GM20431 (cell line): ENCODE measurements around the gene RSAD2.

Experiments used
- in situ Hi-C: fragments of 300-500 bp; cut with MseI, MboI; formaldehyde crosslinking; loops from one replicate; pipeline ENCODE4 v1.15.0; 2020; ENCODE audit warnings: low sequenced_read_pairs; ENCODE audit not compliant: unreplicated experiment

The RSAD2 gene

DNA sequence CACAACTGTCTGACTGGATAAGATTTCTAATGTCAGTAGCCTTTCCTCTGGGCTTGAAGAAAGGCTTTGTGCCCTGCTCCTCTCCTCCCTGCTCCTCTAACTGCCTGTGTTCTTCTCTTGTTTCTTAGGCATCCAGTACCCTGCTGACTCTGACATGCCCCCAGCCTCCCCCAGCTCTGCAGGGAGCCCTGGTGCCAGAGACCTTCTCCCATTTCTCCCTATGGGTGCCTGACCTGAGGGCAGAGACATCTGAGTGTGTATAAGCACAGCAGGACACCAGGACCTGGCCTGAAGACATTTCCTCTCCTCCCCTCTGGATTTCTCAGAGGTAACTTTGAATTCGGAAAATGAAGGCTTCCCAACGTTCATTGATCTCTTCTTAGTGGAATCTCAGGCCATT lies 63.2 kb downstream of the RSAD2 start:
- in situ Hi-C loops = no loop called here

DNA sequence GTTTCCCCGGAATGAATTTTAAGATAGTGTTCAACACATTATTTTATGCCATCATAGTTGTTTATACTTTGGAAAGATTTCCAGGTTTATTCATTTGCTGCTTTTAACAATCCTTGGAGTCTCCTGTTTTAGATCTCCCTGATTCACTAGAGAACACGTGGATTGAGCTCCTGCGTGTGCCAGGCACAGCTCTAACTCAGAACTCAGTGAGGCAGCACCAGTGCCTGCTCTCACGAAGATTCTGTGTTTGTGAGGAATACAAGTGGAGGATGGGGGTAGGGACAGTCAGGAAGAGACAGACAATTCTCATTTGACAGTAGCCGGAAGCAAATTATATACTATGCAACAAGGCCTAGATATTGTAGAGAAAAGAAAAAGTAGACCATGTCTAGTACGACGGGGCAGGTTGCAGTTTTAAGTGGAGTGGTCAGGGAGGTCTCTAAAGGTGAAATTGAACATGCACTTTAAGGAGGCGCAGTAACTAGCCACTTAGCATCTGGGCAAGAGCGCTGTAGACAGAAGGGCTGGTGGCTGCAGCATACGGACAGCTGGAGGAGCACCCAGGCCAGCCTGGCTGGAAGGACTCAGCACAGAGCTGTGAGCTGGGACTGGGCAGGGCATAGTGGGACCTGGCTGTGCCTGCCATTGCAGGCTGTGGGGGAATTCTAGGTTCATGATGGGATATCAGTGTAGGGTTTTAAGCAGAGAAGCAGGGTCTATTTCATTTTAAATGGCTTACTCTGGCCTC lies 63.9 kb downstream of the RSAD2 start:
- in situ Hi-C loops = no loop called here

DNA sequence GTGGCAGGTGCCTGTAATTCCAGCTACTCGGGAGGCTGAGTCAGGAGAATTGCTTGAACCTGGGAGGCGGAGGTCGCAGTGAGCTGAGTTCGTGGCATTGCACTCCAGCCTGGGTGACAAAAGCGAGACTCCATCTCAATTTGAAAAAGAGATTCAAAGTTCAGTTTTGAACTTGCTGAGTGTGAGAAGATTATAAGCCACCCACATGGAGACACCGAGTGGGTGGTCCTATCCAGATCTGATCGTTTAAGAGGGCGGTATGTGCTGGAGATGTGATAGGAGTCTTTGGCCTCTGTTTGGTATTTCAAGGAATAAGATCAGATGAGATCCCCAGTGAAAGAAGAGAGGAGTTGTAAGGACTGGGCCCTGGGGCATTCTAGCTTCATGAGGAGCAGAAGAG lies 65.3 kb downstream of the RSAD2 start:
- in situ Hi-C loops = no loop called here

DNA sequence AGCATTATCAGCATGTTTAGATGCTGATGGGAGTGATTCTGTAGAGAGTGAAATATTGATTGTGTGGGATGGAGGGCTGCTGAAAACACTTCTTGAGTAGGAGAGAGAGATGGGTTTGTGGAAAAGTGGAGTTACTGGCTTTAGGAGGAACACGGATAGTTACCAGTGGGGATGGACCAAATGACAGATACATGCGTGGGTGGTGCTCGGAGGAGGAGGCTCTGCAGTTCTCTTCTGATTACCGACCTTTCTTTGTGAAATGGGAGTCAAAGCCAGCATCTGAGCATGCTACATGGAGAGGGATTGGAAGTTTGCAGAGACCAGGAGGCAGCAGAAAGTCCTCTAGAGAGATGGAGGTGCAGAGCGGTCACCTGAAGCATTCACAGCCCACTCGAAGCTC lies 65.9 kb downstream of the RSAD2 start:
- in situ Hi-C loops = no loop called here

DNA sequence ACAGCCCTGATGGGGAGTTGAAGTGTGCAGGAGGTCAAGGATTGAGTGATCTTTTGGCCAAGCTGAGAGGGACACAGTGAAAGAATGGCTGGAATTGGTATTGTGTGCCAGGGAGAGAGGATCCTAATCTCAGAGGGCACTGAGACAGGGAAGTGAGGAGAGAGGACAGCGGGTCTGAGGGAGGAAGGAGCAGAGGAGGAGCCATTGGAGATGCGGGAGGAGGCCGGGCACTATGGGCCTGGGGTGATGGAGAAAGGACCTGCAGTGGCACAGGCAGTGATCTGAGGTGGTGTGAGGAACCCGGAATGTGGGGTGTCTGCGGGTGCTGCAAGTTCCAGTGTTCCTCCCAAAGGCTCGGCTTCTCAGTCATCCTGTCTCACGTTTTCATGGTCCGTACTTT lies 66.4 kb downstream of the RSAD2 start:
- in situ Hi-C loops = no loop called here

DNA sequence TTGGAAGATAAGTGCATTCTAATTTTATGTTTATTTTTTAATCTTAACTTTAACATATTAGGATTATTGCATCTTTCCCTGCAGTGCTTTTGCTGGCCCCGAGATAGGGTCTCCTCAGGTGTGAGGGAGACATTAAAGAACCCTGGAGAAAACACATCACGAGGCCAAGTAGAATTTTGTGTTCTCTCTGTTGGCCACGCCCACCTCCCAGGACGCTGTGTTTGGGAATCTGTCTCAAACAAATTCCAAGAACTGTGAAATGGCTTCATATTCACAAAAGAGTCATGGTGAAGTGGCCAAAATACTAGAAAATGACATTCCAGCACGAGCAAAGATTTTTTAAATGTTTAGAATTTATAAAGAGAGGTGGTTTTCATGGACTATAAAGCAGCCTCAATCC lies 67.0 kb downstream of the RSAD2 start:
- in situ Hi-C loops = no loop called here

DNA sequence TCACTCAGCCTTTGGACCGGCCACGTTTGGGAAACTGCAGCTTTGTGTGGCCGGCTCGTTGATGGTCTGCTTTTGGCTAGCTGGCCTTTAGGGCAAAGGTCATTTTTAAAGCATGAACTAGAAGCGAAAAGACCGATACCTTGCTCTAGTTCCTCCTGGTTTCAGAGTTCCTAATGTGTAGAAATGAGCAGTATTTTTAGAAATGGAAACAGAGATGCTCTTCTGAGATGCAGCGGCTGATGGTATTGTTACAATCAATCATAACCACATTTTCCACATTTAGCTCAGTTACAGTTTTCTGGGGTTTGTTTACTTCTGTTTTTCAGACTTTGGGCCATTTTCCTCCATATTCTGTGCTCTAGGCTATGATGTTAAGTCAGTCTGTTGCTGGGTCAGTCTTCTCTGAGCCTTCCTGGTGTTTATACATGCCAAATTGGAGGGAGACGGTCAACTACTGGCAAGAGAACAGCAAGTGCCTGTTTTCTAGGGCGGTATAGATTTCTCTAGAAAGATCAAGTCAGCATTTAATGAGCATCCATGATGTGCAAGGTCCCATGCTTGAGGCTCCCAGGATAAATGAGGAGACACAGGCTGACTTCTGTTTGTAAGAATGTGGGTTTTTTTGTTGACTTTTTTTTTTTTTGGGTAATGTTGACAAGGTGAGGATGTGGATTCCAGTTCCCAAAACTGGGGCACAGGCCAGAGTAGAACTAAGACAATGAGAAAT lies 67.7 kb downstream of the RSAD2 start:
- in situ Hi-C loops = no loop called here

DNA sequence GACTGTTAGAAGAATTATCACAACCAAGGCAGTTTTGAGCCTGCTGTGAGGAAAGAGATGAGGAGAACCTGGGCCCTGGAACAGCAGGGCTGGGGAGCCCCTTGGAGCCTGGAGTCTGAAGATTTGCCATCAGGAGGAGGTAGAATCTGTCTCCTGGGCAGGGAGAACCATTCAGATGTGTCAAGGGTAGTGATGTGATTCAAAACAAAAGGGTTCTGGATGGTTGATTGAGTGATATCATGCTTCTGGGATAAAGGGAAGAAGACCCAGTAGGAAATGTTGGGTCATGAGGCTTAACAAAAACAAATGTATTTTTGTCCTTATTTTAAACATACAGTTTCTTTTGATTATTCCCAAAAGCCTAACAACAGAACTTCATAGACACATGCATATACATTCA lies 68.2 kb downstream of the RSAD2 start:
- in situ Hi-C loops = no loop called here

DNA sequence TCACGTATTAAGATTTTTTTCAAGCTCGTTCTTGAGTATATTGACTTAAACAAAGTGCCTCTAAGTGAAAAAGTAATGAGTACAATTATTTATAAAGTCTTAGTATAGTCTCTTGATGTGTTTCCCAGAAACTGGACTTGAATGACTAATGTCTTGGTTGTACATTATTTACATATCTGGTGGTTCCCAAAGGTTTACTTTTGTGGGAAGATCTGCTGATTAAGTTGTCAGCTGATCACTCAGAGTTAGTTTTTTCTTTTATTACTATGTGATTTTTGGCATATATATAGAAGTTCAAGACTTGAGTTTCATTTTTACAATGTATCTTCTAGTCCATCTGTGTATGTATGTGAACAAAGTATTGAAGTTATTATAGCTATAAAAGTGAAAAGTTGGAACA lies 69.1 kb downstream of the RSAD2 start:
- in situ Hi-C loops = no loop called here
